ENCODE measurements around the gene ARFGAP1.

Gene ARFGAP1

DNA sequence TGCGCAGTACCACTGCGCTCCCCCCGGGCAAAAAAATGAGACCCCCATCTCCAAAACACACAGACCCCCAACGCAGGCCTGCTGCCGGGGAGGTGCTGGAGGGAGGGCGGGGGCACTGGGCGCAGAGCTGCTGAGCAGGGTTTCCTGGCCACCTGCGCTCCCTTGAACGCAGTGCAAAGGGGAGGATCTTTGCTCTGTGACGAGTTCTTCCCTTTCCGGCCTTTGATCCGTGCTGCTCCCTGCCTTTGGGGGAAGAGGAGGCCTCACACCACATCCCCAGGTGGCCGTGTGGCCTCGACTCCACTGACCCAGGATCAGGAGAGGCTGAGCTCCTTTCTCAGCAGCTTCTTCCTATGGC, 11.4 kb downstream of the ARFGAP1 start:
- H3K9ac ChIP-seq (ENCODE audit: low read depth, low read length), result no peak overlapping the region
- H3K36me3 ChIP-seq (ENCODE audit: insufficient read depth, low read length), result peaks cover 1% of the 10 kb centered on the region; the same call in 1 of the 2 replicates
- H3K4me1 ChIP-seq (ENCODE audit: insufficient read depth, low read length), result no peaks in the 10 kb centered on the region
- H3K9me3 ChIP-seq (ENCODE audit: control insufficient read depth, insufficient read depth, low read length), result no peaks in the 10 kb centered on the region

DNA sequence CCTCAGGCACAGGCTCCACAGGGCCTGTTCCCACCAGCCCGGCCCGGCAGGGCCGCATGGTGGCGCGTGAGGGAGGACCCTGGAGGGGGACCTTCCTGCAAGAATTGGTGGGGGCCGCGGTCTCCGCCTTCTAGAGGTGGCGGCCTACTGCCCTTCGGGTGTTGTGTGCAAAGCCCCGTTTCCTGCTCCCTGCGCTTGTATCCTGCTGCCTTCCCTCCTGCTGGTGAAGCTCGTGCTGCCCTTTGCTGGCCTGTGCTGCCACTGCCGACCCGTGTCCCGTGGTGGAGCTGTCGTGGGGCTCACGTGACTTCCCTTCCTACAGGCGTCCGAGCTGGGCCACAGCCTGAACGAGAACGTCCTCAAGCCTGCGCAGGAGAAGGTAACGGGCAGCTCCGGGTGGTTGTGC, 11.9 kb downstream of the ARFGAP1 start:
- no peaks in the 10 kb centered on the region for H3K4me1 ChIP-seq (ENCODE audit: insufficient read depth, low read length)
- H3K9me3 ChIP-seq (ENCODE audit: control insufficient read depth, insufficient read depth, low read length), result no peaks in the 10 kb centered on the region
- no peak overlapping the region for H3K9ac ChIP-seq (ENCODE audit: low read depth, low read length)
- no peaks in the 10 kb centered on the region; the same call in 1 of the 2 replicates for H3K36me3 ChIP-seq (ENCODE audit: insufficient read depth, low read length)

DNA sequence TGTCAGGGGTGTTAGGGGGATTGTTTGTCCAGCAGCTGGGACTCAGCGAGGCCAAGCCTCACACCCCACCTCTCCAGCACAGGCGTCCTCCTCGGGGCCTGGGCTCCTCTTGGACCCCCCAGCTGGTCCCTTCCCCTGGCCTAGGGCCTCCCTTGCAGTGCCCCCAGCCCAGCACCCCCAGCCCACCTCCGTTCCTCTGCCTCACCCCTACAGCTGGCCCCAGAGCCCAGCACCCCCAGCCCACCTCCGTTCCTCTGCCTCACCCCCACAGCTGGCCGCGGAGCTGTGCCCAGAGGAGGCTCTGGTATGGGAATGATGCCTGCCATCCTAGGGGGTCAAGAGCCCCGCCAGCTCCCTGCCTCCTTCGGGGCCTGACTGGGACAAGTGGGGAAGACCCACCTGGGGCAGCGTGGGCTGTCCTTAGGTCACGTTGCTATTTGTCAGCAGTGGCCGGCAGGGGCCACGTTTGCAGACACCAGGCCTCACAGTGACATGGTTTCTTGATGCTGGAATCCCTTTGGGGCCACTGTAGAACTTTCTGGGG, 12.4 kb downstream of the ARFGAP1 start:
- H3K4me1 ChIP-seq (ENCODE audit: insufficient read depth, low read length), result no peaks in the 10 kb centered on the region
- no peaks in the 10 kb centered on the region for H3K9me3 ChIP-seq (ENCODE audit: control insufficient read depth, insufficient read depth, low read length)
- no peak overlapping the region for H3K9ac ChIP-seq (ENCODE audit: low read depth, low read length)
- no peaks in the 10 kb centered on the region; the same call in 1 of the 2 replicates for H3K36me3 ChIP-seq (ENCODE audit: insufficient read depth, low read length)

DNA sequence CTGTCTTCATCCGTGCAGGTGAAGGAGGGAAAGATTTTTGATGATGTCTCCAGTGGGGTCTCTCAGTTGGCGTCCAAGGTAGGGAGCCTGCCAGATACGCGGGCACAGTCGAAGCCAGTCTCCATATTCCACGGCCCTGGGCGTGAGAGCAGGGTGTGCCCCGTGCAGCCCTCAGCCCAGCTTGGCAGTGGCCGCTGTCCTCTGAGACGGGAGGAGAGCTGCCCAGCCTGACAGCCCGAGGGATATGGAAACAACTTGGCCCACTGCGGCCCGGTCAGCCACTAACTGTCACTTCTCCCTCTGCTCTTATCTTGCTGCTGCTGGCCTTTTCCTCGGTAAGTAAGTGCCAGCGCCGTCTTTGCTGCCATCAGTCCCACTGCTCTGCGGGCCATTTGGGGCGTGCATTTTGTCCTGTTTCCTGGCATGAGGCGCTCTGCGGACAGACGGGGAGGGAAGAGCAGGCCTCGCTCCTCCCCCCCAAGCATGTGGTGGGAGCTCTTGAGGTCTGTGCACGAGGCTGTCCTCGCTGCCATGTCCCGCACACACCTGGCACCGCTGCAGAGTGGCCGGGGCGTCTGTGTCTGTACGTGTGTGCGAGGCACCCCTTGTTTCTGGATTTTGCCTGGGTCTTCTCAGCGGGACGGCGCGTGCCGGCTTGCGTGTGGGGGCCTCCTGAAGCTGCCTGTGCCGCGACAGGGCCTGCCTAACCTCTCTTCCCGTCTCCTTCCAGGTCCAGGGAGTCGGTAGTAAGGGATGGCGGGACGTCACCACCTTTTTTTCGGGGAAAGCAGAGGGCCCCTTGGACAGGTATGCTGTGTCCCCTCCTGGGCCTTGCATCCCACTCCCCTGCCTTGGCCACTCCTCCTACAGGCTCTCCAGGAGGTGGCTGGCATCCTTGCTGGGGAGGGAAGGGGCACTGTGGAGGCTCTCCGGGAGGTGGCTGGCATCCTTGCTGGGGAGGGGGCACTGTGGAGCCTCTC, 13.3 kb downstream of the ARFGAP1 start:
- Histone ChIP-seq H3K9me3 (ENCODE audit: control insufficient read depth, insufficient read depth, low read length) (no peaks in the 10 kb centered on the region), H3K36me3 (ENCODE audit: insufficient read depth, low read length) (no peaks in the 10 kb centered on the region; the same call in 1 of the 2 replicates), H3K4me1 (ENCODE audit: insufficient read depth, low read length) (peaks cover 3% of the 10 kb centered on the region; the same call in 1 of the 2 replicates), H3K9ac (ENCODE audit: low read depth, low read length) (no peak overlapping the region)

DNA sequence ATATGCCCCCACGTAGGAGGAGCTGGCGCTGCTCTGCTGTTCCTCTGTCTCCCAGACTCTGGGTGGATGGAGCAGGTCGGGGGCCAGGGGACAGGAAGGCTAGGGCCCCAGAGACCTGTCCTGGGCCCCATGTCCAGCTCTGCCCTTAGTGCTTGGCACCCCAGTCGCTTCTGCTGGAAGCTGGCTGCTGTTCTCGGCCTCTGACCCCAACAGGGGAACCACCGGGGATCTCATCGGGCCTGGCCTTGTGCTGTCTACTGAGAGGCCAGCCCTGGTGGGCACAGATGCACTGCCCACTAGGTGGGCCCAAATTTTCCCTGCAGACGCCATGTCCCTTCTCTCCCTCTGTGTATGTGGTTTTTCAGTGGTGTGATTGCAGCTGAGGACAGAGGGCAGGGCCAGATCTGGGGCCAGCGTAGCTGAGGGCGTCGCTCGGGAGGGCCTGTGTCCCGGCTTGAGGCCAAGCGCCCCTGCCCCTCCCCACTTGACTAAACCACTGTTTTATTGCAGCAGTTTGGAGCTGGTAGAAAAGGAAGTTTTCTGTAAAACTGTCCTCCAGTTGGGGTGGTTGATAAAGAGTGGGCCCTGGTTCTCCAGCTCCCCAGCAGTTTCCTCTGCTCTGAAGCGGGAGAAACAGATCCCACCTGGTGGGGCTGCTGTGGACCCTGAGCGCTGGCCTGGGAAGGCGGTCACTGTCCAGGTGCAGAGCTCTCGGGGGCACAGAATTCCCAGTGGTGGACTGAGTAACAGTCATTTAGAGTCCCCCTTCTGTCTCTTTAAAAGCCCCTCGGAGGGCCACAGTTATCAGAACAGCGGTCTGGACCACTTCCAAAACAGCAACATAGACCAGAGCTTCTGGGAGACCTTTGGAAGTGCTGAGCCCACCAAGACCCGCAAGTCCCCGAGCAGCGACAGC, 14.4 kb downstream of the ARFGAP1 start:
- no peaks in the 10 kb centered on the region; the same call in 1 of the 2 replicates for H3K36me3 ChIP-seq (ENCODE audit: insufficient read depth, low read length)
- H3K9me3 ChIP-seq (ENCODE audit: control insufficient read depth, insufficient read depth, low read length), result no peaks in the 10 kb centered on the region
- peaks cover 5% of the 10 kb centered on the region; the same call in 1 of the 2 replicates for H3K4me1 ChIP-seq (ENCODE audit: insufficient read depth, low read length)
- H3K9ac ChIP-seq (ENCODE audit: low read depth, low read length), result no peak overlapping the region

DNA sequence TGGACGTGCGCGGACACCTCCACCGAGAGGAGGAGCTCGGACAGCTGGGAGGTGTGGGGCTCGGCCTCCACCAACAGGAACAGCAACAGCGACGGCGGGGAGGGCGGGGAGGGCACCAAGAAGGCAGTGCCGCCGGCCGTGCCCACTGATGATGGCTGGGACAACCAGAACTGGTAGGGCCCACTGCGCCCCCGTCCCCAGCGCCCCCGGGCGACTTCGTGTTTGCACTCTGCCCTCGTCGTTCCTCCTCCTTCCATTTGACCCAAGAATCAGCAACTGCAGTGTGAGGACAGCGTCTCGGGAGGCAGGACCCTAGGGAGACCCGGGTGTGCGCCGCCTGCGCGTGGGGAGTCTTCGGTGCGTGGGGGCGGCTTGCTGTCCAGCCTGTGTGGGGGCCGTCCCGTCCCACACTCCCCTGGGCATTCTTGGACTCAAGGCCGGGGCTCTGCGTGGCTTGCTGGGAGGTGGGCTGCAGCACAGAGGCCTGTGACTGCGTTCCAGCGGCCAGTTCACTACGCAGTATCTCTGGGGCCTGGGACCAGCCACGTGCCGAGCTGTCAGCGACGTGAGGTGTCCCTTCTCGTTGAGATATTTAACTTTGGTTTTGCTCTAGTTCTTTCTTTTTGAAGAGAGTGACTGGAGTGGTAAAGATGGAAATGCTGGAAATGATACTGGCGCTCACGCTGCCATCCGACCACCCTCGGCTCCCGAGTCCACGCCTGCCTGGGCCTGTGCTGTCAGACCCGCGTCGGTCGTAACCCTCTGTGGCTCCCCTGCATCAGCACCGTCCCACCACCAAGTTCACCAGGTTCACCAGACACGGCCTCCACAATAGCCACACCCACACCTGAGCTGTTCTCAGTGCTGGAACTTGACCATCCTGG, 15.3 kb downstream of the ARFGAP1 start:
- no peak overlapping the region for H3K9ac ChIP-seq (ENCODE audit: low read depth, low read length)
- no peaks in the 10 kb centered on the region; the same call in 1 of the 2 replicates for H3K36me3 ChIP-seq (ENCODE audit: insufficient read depth, low read length)
- no peaks in the 10 kb centered on the region for H3K9me3 ChIP-seq (ENCODE audit: control insufficient read depth, insufficient read depth, low read length)
- H3K4me1 ChIP-seq (ENCODE audit: insufficient read depth, low read length), result peaks cover 5% of the 10 kb centered on the region; the same call in 1 of the 2 replicates

DNA sequence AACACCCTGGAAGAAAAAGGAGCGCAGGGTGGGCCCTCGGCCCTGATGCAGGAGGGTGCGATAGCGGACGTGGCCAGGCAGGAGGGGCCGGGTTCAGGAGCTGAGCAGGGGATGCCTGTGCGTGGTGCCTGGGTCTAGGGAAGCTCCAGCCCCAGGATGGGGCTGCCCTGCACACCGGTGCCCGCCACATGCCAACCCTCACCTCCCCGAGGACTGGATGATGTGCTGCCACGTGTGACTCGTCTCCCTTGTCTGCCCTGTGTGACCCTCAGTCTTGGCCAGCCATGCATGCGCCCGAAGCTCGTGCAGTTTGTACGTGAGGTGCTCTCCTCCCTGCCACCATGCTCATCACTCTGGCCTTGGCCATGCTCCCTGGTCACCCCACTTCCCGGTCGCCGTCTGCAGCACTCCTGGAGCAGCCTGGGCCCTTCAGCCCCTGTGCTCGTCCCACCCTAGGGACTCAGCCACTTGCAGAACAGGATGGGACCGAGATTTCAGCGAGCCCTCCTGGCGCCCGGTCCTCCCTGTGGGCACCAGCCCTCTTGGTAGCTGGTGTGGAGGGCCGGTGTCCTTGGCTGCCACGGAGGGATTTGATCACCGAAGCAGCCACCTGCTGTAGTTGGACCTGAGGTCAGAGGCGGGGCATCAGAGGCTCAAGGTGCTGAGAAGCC, 16.1 kb downstream of the ARFGAP1 start:
- H3K9me3 ChIP-seq (ENCODE audit: control insufficient read depth, insufficient read depth, low read length), result no peaks in the 10 kb centered on the region
- peaks cover 5% of the 10 kb centered on the region; the same call in 1 of the 2 replicates for H3K4me1 ChIP-seq (ENCODE audit: insufficient read depth, low read length)
- no peaks in the 10 kb centered on the region; the same call in 1 of the 2 replicates for H3K36me3 ChIP-seq (ENCODE audit: insufficient read depth, low read length)
- no peak overlapping the region for H3K9ac ChIP-seq (ENCODE audit: low read depth, low read length)

DNA sequence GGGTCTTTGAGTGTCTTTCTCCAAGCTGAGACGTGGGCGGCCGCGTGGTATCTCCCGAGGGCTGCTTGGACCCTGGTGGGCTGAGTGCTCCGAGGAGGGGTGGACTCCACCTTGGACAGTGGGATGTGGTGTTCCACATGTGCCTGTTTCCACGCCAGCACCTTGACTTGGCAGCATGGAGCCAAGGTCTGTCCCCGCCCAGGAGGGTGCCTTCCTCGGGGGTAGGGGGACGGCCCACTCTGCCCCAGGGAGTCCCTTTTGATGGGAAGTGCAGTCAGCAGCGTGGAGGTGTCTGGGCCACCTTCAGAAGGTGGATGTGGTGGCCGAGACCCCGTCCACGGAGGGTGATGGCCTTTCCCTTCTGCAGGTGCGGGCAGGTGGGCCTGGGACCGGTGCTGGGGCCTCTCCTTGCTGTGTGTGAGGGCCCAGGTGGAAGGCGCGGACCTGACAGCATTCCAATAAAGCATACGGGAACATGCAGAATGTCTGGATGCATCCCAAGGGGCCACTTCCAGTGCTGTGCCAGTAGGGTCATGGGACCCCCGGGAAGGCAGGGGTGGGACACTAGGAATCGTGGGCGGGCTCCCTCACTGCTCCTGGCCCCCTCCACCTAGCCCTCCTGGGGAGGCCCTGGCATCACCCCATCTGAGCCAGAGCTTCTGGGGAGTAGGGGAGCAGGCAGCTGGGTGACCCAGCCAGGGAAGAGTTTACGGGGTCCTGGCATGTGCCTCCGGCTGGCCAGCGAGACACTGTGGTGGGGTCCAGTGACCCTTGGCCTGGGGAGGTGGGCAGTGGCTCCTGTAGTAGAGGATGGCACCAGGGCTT, 16.9 kb downstream of the ARFGAP1 start:
- H3K4me1 ChIP-seq (ENCODE audit: insufficient read depth, low read length), result peaks cover 5% of the 10 kb centered on the region; the same call in 1 of the 2 replicates
- H3K9me3 ChIP-seq (ENCODE audit: control insufficient read depth, insufficient read depth, low read length), result no peaks in the 10 kb centered on the region
- no peaks in the 10 kb centered on the region; the same call in 1 of the 2 replicates for H3K36me3 ChIP-seq (ENCODE audit: insufficient read depth, low read length)
- no peak overlapping the region for H3K9ac ChIP-seq (ENCODE audit: low read depth, low read length)

DNA sequence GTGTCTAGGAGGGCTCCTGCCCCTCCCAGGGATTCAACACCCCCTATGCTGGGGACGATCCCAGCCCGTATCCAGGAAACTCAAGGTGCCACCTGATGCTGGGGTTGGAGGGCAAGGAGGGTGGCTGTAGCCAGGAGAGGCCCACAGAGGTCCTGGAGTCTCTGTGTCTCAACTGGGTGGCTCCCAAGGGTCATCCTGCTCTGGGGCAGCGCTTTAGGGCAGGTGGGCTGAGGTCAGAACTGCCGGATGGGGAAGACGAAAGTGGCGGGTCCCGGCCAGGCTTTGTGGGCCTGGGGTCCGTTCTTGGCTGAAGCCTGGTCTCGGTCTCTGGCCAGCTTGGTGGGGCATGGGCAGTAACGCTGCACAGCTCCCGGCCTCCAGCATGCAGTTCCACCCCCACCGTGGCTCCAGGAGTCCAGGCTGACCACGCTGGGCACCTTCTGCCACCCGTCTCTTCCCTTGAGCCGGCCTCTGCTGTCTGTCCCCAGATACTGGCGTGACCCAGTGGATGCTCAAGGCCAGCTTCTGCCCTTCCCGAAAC, 17.6 kb downstream of the ARFGAP1 start:
- H3K4me1 ChIP-seq (ENCODE audit: insufficient read depth, low read length), result peaks cover 5% of the 10 kb centered on the region; the same call in 1 of the 2 replicates

DNA sequence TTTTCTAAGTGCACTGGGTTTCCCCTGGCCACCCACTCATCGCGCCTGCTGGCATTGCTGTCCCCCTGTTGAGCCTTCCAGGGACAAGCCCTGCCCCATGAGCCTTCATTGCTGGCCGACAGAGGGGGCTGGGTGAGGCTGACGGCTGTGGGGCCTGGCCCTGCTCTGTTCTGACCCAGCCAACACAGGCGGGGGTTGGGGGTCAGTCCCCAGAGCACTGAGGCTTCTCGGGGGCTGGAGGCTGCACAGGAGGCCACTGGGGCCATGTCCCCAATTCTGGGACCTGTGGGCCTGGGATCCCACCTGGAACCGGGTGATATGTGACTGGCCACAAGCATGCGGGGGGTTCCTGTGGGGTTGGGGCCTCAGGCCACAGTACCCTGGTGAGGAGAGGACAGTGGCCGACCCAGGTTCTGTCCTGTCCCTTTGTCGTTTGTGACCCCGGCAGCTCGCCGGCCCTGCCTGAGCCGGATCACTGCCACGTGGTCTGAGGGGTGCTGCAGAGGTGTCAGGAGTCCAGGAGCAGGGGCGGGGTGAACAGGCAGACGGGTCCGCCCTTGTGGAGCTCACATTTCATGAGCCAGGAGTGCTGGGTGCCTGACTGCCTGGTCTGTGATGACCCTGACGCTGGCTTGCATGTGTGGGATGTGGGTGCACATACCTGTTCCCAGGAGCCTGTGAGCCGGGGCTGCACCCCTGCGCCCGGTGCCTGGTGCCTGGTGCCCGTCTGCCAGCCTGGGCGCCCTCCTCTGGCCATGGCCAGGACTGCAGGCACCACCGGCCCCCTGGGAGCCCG, 18.3 kb downstream of the ARFGAP1 start:
- Histone ChIP-seq H3K36me3 (ENCODE audit: insufficient read depth, low read length) (no peaks in the 10 kb centered on the region; the same call in 1 of the 2 replicates), H3K9ac (ENCODE audit: low read depth, low read length) (no peak overlapping the region), H3K4me1 (ENCODE audit: insufficient read depth, low read length) (peaks cover 5% of the 10 kb centered on the region; the same call in 1 of the 2 replicates), H3K9me3 (ENCODE audit: control insufficient read depth, insufficient read depth, low read length) (no peaks in the 10 kb centered on the region)

More for the DNA sequence above, 17.6 kb downstream of the ARFGAP1 start:
- H3K9me3 ChIP-seq (ENCODE audit: control insufficient read depth, insufficient read depth, low read length), result no peaks in the 10 kb centered on the region
- H3K9ac ChIP-seq (ENCODE audit: low read depth, low read length), result no peak overlapping the region
- no peaks in the 10 kb centered on the region; the same call in 1 of the 2 replicates for H3K36me3 ChIP-seq (ENCODE audit: insufficient read depth, low read length)

DNA sequence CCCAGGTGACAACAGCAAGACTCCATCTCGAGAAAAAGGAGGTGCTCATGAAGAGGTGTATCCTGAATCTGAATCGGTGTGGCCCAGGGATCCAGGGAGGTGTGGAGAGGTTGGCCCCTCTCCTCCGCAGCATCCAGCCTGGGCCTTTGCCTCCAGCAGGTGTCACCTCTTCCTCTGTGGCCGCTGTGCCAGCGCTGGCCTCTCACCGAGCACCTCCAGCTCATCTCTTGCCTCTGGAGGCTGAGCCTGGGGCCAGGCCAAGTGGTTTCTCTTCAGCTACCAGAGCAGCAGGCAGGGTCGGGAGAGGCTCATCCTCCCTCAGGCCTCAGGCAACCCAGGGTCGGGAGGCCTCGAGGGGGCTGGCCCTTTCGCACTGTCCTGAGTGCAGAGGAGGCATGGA, 19.2 kb downstream of the ARFGAP1 start:
- Histone ChIP-seq H3K36me3 (ENCODE audit: insufficient read depth, low read length) (no peaks in the 10 kb centered on the region), H3K4me1 (ENCODE audit: insufficient read depth, low read length) (peaks cover 8% of the 10 kb centered on the region), H3K9me3 (ENCODE audit: control insufficient read depth, insufficient read depth, low read length) (no peaks in the 10 kb centered on the region)

More for the DNA sequence above, 19.2 kb downstream of the ARFGAP1 start:
- no peak overlapping the region for H3K9ac ChIP-seq (ENCODE audit: low read depth, low read length)
